GM23248 (cell line): Measurements from ENCODE around the gene QPCTL. TPM values are rescaled to one million over a fixed set of nuclear protein-coding genes. Genes with fewer than 3 reads are reported as not detected.
A peak's percentile ranks its signal among the peaks of the same experiment; 100 is the strongest.

Experiments
- DNase-seq: peaks from one replicate; pipeline ENCODE4 v3.0.0-alpha.2; 2015
- H2AFZ ChIP-seq: fragments of 200-600 bp; sonication (generic); 2 replicates; pipeline ENCODE4 v1.6.1; 2016; ENCODE audit warnings: antibody characterized with exemption
- H3F3A ChIP-seq: fragments of 200-600 bp; sonication (generic); 2 replicates; pipeline ENCODE4 v1.6.1; 2016; ENCODE audit warnings: mild to moderate bottlenecking, antibody characterized with exemption, mixed run types; ENCODE audit not compliant: insufficient read depth
- H3K27ac ChIP-seq: fragments of 200-600 bp; sonication (generic); 2 replicates; pipeline ENCODE4 v1.5.1; 2016; ENCODE audit warnings: mild to moderate bottlenecking
- H3K27me3 ChIP-seq: fragments of 200-600 bp; sonication (generic); replicated peaks from 2 replicates; pipeline ENCODE4 v1.6.1; 2016; ENCODE audit warnings: mild to moderate bottlenecking; ENCODE audit not compliant: insufficient read depth
- H3K36me3 ChIP-seq: fragments of 200-600 bp; sonication (generic); 2 replicates; pipeline ENCODE4 v1.6.1; 2016; ENCODE audit warnings: low read depth, mild to moderate bottlenecking
- H3K4me1 ChIP-seq: fragments of 200-600 bp; sonication (generic); 2 replicates; pipeline ENCODE4 v1.6.1; 2016; ENCODE audit warnings: mild to moderate bottlenecking; ENCODE audit not compliant: insufficient read depth
- H3K4me2 ChIP-seq: fragments of 200-600 bp; sonication (generic); one replicate; pipeline ENCODE4 v1.6.1; 2016; ENCODE audit warnings: mild to moderate bottlenecking; ENCODE audit not compliant: unreplicated experiment
- H3K4me3 ChIP-seq: fragments of 200-600 bp; sonication (generic); 2 replicates; pipeline ENCODE4 v1.5.1; 2016; ENCODE audit warnings: mild to moderate bottlenecking
- H3K79me2 ChIP-seq: fragments of 200-600 bp; sonication (generic); 2 replicates; pipeline ENCODE4 v1.6.1; 2016; ENCODE audit warnings: mild to moderate bottlenecking; ENCODE audit not compliant: insufficient read depth
- H3K9ac ChIP-seq: fragments of 200-600 bp; sonication (generic); 2 replicates; pipeline ENCODE4 v1.6.1; 2016; ENCODE audit warnings: mild to moderate bottlenecking
- H3K9me2 ChIP-seq: fragments of 200-600 bp; sonication (generic); 2 replicates; pipeline ENCODE4 v1.6.1; 2016; ENCODE audit warnings: mixed run types, mild to moderate bottlenecking, moderate library complexity; ENCODE audit not compliant: insufficient read depth
- H3K9me3 ChIP-seq: fragments of 200-600 bp; sonication (generic); one replicate; pipeline ENCODE4 v1.6.1; 2017; ENCODE audit warnings: low read depth
- H4K20me1 ChIP-seq: fragments of 200-600 bp; sonication (generic); 2 replicates; pipeline ENCODE4 v1.6.0; 2016; ENCODE audit not compliant: insufficient read depth
- EZH2 ChIP-seq: fragments of 200-600 bp; sonication (generic); IDR thresholded peaks from 2 replicates; pipeline ENCODE4 v1.6.1; 2018; ENCODE audit warnings: antibody characterized with exemption, mild to moderate bottlenecking; ENCODE audit not compliant: insufficient read depth, poor library complexity, severe bottlenecking
- EZH2phosphoT487 ChIP-seq: fragments of 200-600 bp; sonication (generic); IDR thresholded peaks from 2 replicates; pipeline ENCODE4 v1.6.1; 2018; ENCODE audit warnings: antibody characterized with exemption, moderate library complexity, mild to moderate bottlenecking, low read depth; ENCODE audit not compliant: insufficient read depth
- WGBS, 2 experiments: methylation state at CpG; one replicate each; pipeline ENCODE4 v1.1.6; 2015 to 2017; ENCODE audit warnings: low lambda C conversion rate in 2 of 2, low coverage in 1 of 2; ENCODE audit errors: missing lambda C conversion rate in 2 of 2; 5-methylcytosine and 5-hydroxymethylcytosine counted together
- in situ Hi-C: fragments of 300-500 bp; cut with MboI; formaldehyde crosslinking; loops from 2 replicates; pipeline ENCODE4 v1.15.0; 2020
- polyA plus RNA-seq: library from polyadenylated mRNA; unstranded; fragments of >200 nt; fragmentation: Nextera tagmentation; extraction: Ambion mirVana; gene quantifications from 2 replicates; pipeline ENCODE4 v1.2.1, GENCODE V29; 2016
- total RNA-seq: library from RNA; depleted of rRNA; stranded (reverse); fragments of >200 nt; shearing (Covaris generic); gene quantifications from 2 replicates; pipeline ENCODE4 v1.2.3, GENCODE V29; 2014

QPCTL gene
- total and polyA plus RNA-seq, 2 experiments from 2014 or later: 7.4 to 13.2 TPM

DNA sequence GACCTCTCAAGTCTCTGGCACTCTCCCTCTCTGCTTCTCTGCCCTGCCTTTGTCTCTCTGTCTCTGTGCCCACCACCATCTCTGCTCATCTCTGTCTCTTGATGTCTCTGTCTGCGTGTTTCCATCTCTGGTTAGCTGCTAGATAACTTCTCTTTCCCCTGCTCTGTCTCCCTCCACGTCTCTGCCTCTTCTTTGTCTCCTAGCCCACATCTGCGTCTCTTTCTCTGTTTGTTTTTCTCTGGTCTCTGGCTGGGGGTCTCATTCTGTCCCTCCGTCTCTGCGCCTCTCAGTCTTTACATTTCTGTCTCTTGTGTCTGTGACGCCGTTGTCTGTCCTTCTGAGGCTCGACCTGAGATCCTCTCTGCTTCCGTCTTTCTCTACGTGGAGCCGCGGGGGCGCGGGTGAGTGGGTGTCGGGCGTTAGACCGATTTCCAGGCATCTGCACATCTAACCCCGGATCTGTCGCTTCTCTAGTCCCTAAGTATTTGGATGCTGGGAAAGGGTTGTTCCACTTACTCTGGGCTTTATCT, 24.1 kb upstream of the QPCTL start:
- Histone ChIP-seq H3K9ac (peak overlapping the region; percentile 53), H3K36me3 (no peaks in the 10 kb centered on the region), H4K20me1 (no peaks in the 10 kb centered on the region), H3F3A (no peaks in the 10 kb centered on the region), H3K27me3 (0 out of 2 replicates have a peak, but pooled peaks cover 9% of the 10 kb centered on the region), H3K27ac (no peak overlapping the region), H3K4me1 (peaks cover 10% of the 10 kb centered on the region), H3K79me2 (no peaks in the 10 kb centered on the region), H2AFZ (peak overlapping the region; percentile 84), H3K9me2 (no peaks in the 10 kb centered on the region), H3K4me3 (peak overlapping the region; percentile 67), H3K9me3 (no peaks in the 10 kb centered on the region), H3K4me2 (peak overlapping the region; percentile 88)
- in situ Hi-C loops: no loop called here
- WGBS, 2 experiments: 1% methylated on average over 18 to 19 of the region's 19 CpGs
- DNase-seq: peak; percentile 57
- TF ChIP-seq EZH2 (no peak), EZH2phosphoT487 (no peak)

DNA sequence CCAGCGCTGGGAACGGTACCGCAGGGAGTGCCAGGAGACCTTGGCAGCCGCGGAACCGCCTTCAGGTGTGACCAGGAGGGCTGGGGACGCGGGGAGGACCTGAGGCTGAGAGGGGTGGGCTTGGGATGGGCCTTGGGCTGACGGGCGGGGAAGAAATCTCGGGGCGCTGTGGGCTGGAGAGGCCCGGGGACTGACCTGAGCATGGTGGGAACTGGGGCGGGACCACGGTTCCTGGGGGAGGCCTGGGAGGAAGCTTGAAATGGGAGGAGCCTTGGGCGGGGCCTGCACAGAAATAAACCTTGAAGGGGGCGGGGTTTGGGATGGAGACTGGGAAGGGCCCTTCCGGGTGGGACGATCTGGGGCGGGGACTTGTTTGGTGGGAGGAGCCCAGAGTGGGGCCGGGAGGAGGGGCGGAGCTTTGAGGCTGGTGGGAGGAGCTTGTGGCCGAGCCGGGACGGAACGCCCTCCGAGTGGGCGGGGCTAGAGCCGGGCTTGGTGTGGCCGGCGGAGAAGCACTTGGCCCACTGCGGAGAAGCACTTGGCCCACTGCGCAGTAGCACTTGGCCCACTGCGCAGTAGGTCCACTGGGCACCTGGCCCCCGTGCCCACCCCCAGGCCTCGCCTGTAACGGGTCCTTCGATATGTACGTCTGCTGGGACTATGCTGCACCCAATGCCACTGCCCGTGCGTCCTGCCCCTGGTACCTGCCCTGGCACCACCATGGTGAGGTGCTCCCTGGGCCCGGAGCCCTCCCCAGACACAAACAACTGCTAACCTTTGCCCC, 21.6 kb upstream of the QPCTL start:
- in situ Hi-C loops: no loop called here
- TF ChIP-seq EZH2: no peak
- TF ChIP-seq EZH2phosphoT487: no peak
- Histone ChIP-seq H3K4me3 (no peak overlapping the region), H4K20me1 (no peaks in the 10 kb centered on the region), H2AFZ (0 out of 2 replicates have a peak overlapping the region, but pooled peaks have one; percentile 7), H3F3A (no peaks in the 10 kb centered on the region), H3K9me2 (no peaks in the 10 kb centered on the region), H3K79me2 (no peaks in the 10 kb centered on the region), H3K27ac (no peak overlapping the region), H3K4me2 (no peak overlapping the region), H3K27me3 (peaks cover 9% of the 10 kb centered on the region; the same call in 1 of the 2 replicates), H3K4me1 (peaks cover 10% of the 10 kb centered on the region), H3K9ac (no peak overlapping the region), H3K36me3 (no peaks in the 10 kb centered on the region), H3K9me3 (no peaks in the 10 kb centered on the region)
- 15% methylated on average over 18 to 38 of the region's 42 CpGs for WGBS, 2 experiments
- DNase-seq: peak; percentile 77

DNA sequence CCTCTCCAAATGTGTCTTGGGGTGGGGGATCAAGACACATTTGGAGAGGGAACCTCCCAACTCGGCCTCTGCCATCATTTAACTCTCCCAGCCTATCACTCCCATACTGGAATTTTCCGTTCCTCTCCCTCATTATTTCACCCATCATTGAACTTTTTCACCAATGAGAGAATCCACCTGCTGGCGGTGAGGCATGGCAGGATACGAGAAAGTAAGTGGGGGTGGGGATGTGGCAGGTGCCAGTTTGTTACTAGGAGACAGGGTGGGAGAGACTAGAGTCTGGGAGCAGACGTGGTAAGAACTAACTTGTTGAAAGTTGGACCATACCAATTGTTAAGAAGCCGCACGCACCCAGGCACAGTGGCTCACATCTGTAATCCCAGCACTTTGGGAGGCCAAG, 17.5 kb upstream of the QPCTL start:
- no peak for DNase-seq
- no peak overlapping the region for H3K4me2 ChIP-seq
- H3K9ac ChIP-seq: no peak overlapping the region
- no peaks in the 10 kb centered on the region for H4K20me1 ChIP-seq
- H2AFZ ChIP-seq: no peak overlapping the region
- no peak overlapping the region for H3K4me3 ChIP-seq
- H3F3A ChIP-seq: no peaks in the 10 kb centered on the region
- H3K27me3 ChIP-seq: peaks cover 17% of the 10 kb centered on the region
- TF ChIP-seq EZH2 (no peak), EZH2phosphoT487 (no peak)
- H3K9me3 ChIP-seq: no peaks in the 10 kb centered on the region
- H3K27ac ChIP-seq: no peak overlapping the region
- no peaks in the 10 kb centered on the region for H3K9me2 ChIP-seq
- H3K79me2 ChIP-seq: no peaks in the 10 kb centered on the region
- peaks cover 7% of the 10 kb centered on the region for H3K4me1 ChIP-seq
- H3K36me3 ChIP-seq: no peaks in the 10 kb centered on the region
- 45 to 47% methylated on average over 7 of the region's 7 CpGs for WGBS, 2 experiments
- in situ Hi-C loops: no loop called here

DNA sequence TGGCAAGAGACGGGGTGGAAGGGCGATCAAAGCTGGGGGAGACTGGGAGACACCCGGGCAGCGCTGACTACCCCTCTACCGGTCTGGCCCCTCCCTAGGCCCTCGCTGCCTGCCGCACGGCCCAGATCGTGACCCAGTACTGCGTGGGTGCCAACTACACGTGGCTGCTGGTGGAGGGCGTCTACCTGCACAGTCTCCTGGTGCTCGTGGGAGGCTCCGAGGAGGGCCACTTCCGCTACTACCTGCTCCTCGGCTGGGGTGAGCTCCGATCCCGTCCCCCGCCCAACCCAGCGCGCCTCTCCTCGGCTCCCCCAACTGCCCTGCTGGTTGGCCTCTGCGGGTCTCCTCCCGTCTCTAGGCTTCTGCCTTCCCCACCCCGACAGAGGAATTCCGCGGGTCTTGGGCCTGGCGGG, 15.6 kb upstream of the QPCTL start:
- Histone ChIP-seq H3K9ac (no peak overlapping the region), H3K9me3 (no peaks in the 10 kb centered on the region), H3K4me1 (peaks cover 7% of the 10 kb centered on the region), H3K36me3 (no peaks in the 10 kb centered on the region), H3K4me2 (no peak overlapping the region), H3K27ac (no peak overlapping the region), H3K27me3 (peaks cover 10% of the 10 kb centered on the region), H4K20me1 (no peaks in the 10 kb centered on the region), H3K9me2 (no peaks in the 10 kb centered on the region), H3K4me3 (no peak overlapping the region), H3K79me2 (no peaks in the 10 kb centered on the region), H2AFZ (peak overlapping the region; percentile 54), H3F3A (peaks cover 2% of the 10 kb centered on the region; the same call in 1 of the 2 replicates)
- no peak for TF ChIP-seq EZH2
- in situ Hi-C loops: no loop called here
- WGBS, 2 experiments: 7% methylated on average over 12 to 24 of the region's 28 CpGs
- no peak for DNase-seq
